H1 (cell line): Measurements from ENCODE around the gene OGFR. TPM values are rescaled to one million over a fixed set of nuclear protein-coding genes. Genes with fewer than 3 reads are reported as not detected.

ENCODE experiments used
- polyA plus RNA-seq, 7 experiments: library from polyadenylated mRNA; depleted of rRNA in 3 of 7; stranded (reverse) in 5 of 7; unstranded in 2 of 7; fragments of >200 nt in 5 of 7; fragments of 200-250 nt in 2 of 7; gene quantifications; 1 replicate in 5 of 7; 2 replicates in 1 of 7; 4 replicates in 1 of 7; pipeline versions ENCODE4 v1.2.1 to v1.2.3, GENCODE V29; 2011 to 2013; ENCODE audit warnings: missing spikeins in 2 of 7, mixed read lengths in 2 of 7
- small RNA-seq: library from polyadenylated mRNA; stranded (forward); fragments of <200 nt; extraction: miRNeasy Mini kit (QIAGEN cat#:217004); gene quantifications from one replicate; pipeline ENCODE3, GENCODE V24; 2013; ENCODE audit not compliant: insufficient read depth
- total RNA-seq: library from RNA; stranded (reverse); fragmentation: NEBNext Ultra II Directional; extraction: Animal tissue kit (Norgen Biotek cat#: 25700); gene quantifications from 2 replicates; pipeline ENCODE4 v1.2.1, GENCODE V29; 2021

Gene OGFR
- total and polyA plus RNA-seq, 2 of the 8 experiments (the other 6 are each of a cell fraction or from before 2014, with no cell fraction given): 13.9 to 25.1 TPM

Small RNA genes lying within 50 kb of the gene (small RNA-seq; reads per million reads assigned to genes)
- not detected for gene DPH3P1

Other genes with a start within 250 kb of the OGFR start
- 18.2 and 18.5 TPM in 2 replicates for gene SLCO4A1, start 162.3 kb upstream of the OGFR start, total RNA-seq
- 10.5 and 13.3 TPM in 2 replicates for gene SLCO4A1, start 162.3 kb upstream of the OGFR start, polyA plus RNA-seq (2011; rRNA removed)
- 0.75 and 0.89 TPM in 2 replicates for gene NTSR1, start 96.0 kb upstream of the OGFR start, total RNA-seq
- gene NTSR1, start 96.0 kb upstream of the OGFR start, polyA plus RNA-seq (2011; rRNA removed): 0.53 and 0.97 TPM in 2 replicates
- 16.8 and 18.7 TPM in 2 replicates for gene MRGBP, start 8.4 kb upstream of the OGFR start, total RNA-seq
- 15.0 and 16.7 TPM in 2 replicates for gene MRGBP, start 8.4 kb upstream of the OGFR start, polyA plus RNA-seq (2011; rRNA removed)
- 76.0 and 80.1 TPM in 2 replicates for gene COL9A3, start 12.2 kb downstream of the OGFR start, total RNA-seq
- gene COL9A3, start 12.2 kb downstream of the OGFR start, polyA plus RNA-seq (2011; rRNA removed): 21.7 and 39.7 TPM in 2 replicates
- gene TCFL5, start 57.0 kb downstream of the OGFR start, total RNA-seq: 15.0 and 15.6 TPM in 2 replicates
- gene TCFL5, start 57.0 kb downstream of the OGFR start, polyA plus RNA-seq (2011; rRNA removed): 4.4 and 6.2 TPM in 2 replicates
- gene DIDO1, start 121.7 kb downstream of the OGFR start, total RNA-seq: 82.8 and 83.2 TPM in 2 replicates
- gene DIDO1, start 121.7 kb downstream of the OGFR start, polyA plus RNA-seq (2011; rRNA removed): 53.6 and 58.8 TPM in 2 replicates
- 72.9 and 73.1 TPM in 2 replicates for gene GID8, start 133.3 kb downstream of the OGFR start, total RNA-seq
- 39.7 and 40.7 TPM in 2 replicates for gene GID8, start 133.3 kb downstream of the OGFR start, polyA plus RNA-seq (2011; rRNA removed)
- gene SLC17A9, start 147.9 kb downstream of the OGFR start, total RNA-seq: 31.1 and 35.2 TPM in 2 replicates
- 23.5 and 39.6 TPM in 2 replicates for gene SLC17A9, start 147.9 kb downstream of the OGFR start, polyA plus RNA-seq (2011; rRNA removed)
- gene BHLHE23, start 202.1 kb downstream of the OGFR start, total RNA-seq: 0.38 and 0.47 TPM in 2 replicates
- gene BHLHE23, start 202.1 kb downstream of the OGFR start, polyA plus RNA-seq (2011; rRNA removed): 0.36 TPM in 1 of 2 replicates, not detected in the other